Melanocyte of skin (primary cell): Measurements from ENCODE around the gene PIK3R3. TPM values are rescaled to one million over a fixed set of nuclear protein-coding genes. Genes with fewer than 3 reads are reported as not detected.

ENCODE experiments used
- small RNA-seq, 2 donors: library from RNA; depleted of rRNA; stranded (forward); fragments of <200 nt; gene quantifications; one replicate each; pipeline ENCODE3, GENCODE V24; 2012
- total RNA-seq, 2 donors: library from RNA; depleted of rRNA; stranded (reverse); fragments of >200 nt; gene quantifications; 2 replicates each; pipeline ENCODE4 v1.2.3, GENCODE V29; 2012

Gene PIK3R3
- total RNA-seq, result 10 to 100 TPM in 1 of 2 donors, 1 to 10 TPM in 1; 6.7 to 14.5 TPM

GRCh38 chr1:46132529-46133180, at the start of gene PIK3R3:
Gene PIK3R3, minus strand, starts transcription at chr1:46132629. Its CDS starts 677 bp downstream, at chr1:46131952.

DNA sequence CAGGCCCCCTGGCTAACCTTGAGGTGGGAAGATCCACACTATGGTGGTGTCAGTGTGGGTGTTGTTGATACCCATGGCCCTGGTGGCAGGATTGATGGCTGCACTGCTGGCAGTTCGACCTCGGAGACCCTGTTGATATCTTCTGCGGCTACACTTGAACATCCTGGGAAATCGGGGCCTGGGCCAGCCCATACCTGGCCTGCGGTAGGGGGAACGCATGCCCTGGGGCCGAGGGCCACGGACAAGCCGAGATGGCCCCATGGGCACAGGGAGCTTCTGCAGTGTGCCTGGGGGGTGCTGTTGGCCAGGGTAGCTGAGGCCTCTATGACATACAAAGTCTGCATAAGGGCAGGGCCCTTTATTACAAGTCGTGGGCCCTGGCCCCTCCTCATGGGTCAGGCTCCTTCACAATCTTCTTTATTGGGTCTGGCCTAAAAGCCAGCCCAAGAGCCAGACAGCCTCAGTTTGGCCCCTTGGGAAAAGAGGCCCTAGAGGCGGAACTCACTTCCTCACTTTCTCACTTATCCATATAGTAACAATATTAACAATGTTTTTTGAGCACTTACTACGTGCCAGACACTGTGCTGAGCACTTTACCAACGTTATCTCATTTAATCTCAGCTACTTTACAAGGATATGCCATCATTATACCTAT, 43.9 kb upstream of the PIK3R3 start, which contains the start of gene P3R3URF:
Gene P3R3URF, minus strand, starts transcription at position 278 of the 655 bp plus-strand sequence. Its CDS starts 17 bp downstream, at position 261.

DNA sequence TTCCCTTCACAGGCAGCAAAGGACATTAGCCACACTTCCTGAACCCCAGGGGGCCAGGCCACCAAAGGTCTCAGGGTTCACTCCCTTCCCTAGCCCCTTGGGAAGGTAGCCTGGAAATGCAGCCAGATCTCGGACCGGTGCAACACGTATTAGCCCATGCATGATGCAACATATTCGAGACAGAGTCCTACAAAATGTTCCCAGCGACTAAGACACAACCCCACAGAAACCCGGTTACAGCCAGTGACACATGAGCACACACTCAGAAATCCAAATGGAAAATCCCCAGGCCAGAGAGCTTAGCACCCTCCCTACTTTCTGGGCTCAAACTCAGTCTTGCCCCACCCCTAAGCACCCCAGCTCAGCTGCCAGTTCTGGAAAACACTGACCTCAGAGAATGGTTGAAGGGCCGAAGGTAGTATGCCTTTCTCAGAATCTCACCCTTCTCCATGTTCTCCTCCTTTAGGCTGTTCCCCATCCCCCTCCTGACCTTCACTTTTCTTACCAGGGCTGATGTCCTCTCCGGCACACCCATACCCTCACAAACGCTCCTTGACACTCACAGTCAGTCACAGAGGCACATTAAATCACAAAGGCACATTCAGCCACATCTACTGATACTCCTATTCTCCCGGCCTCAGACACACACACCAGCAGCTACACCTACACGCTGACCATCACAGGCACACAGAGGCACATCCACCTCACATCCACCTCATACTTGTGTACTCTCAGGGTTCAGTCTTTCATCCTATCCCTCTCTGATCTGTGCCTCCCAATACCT, 42.2 kb upstream of the PIK3R3 start, which contains the start of gene TSPAN1:
Gene TSPAN1, plus strand, starts transcription at position 640 of the 784 bp plus-strand sequence. CDS start 6,021 bp downstream, outside the sequence.

Small RNA genes within 50 kb of the gene (small RNA-seq; reads per million reads assigned to genes)
- gene AL358075.3 (0 reads per million in 2 donors), gene AL672043.1 (0 reads per million in 2 donors)

Other genes starting within 250 kb of the PIK3R3 start
- under 1 TPM in 1 of 2 donors, not detected in 1; 1.00 TPM for gene TSPAN1, start 42.5 kb upstream of the PIK3R3 start, total RNA-seq
- not detected for gene P3R3URF, start 43.9 kb upstream of the PIK3R3 start, total RNA-seq
- gene POMGNT1, start 65.8 kb upstream of the PIK3R3 start, total RNA-seq, result 10 to 100 TPM; 86.4 to 96.9 TPM
- 10 to 100 TPM; 12.3 to 14.5 TPM for gene LURAP1, start 70.7 kb upstream of the PIK3R3 start, total RNA-seq
- 10 to 100 TPM in 1 of 2 donors, 1 to 10 TPM in 1; 4.5 to 13.0 TPM for gene RAD54L, start 115.1 kb upstream of the PIK3R3 start, total RNA-seq
- 10 to 100 TPM; 86.7 to 90.9 TPM for gene LRRC41, start 171.0 kb upstream of the PIK3R3 start, total RNA-seq
- gene UQCRH, start 171.1 kb upstream of the PIK3R3 start, total RNA-seq, result 100 to 1,000 TPM; 258 to 297 TPM
- gene NSUN4, start 208.2 kb upstream of the PIK3R3 start, total RNA-seq, result 10 to 100 TPM; 23.1 to 26.6 TPM